ENCODE results near the gene L2HGDH. TPM values are rescaled to one million over a fixed set of nuclear protein-coding genes. Genes with fewer than 3 reads are reported as not detected.

The L2HGDH gene
- polyA plus RNA-seq, 3 donors = 0.11 to 0.86 (median 0.48) TPM

- intact Hi-C loops (cut with micrococcal nuclease) = loop anchor here in 1 of 2 donors (10.0 kb wide), 2 partner anchors 83 to 303 kb away; partner anchors contain the start of genes DMAC2L, L2HGDH and MAP4K5
- Histone ChIP-seq H3K36me3 (replicated peaks in 1 of 2; ENCODE audit: control insufficient read depth in 1 of 2, insufficient read depth in 2 of 2, low read length in 2 of 2) (no peaks in the 10 kb centered on the region), H2AFZ (ENCODE audit: insufficient read depth, low read depth, low read length, poor library complexity, severe bottlenecking) (peak overlapping the region; percentile 98), H3K4me2 (replicated peaks; ENCODE audit: extremely low read depth, low read length, poor library complexity, severe bottlenecking) (peak overlapping the region; percentile 91), H3K27ac (ENCODE audit: low read depth in 1 of 2, low read length in 2 of 2) (peak overlapping the region; percentile 92 to 99), H3K27me3 (ENCODE audit: control insufficient read depth in 2 of 2, insufficient read depth in 2 of 2, low read length in 2 of 2) (no peaks in the 10 kb centered on the region), H3K4me3 (replicated peaks in 1 of 3; ENCODE audit: low read depth in 2 of 3, low read length in 3 of 3) (peak overlapping the region; percentile 76 to 99 (median 88)), H3K4me1 (ENCODE audit: control insufficient read depth in 1 of 2, insufficient read depth in 2 of 2, low read length in 2 of 2) (peaks cover 23 to 37% of the 10 kb centered on the region in 2 donors), H3K9me3 (replicated peaks in 1 of 2; ENCODE audit: control insufficient read depth in 1 of 2, insufficient read depth in 1 of 2, low read length in 2 of 2) (peaks cover 6% of the 10 kb centered on the region in 2 donors), H3K79me2 (ENCODE audit: insufficient read depth, low read length) (peaks cover 38% of the 10 kb centered on the region), H3K9ac (ENCODE audit: insufficient read depth, low read length, poor library complexity, severe bottlenecking) (peak overlapping the region; percentile 93), H4K20me1 (ENCODE audit: insufficient read depth, low read length) (peaks cover 32% of the 10 kb centered on the region)
- DNase-seq = peak in 1 of 3 donors; percentile 9
- Mint-ChIP-seq H3K4me3 (peak overlapping the region; percentile 86 to 91), H3K36me3 (peaks cover 3 to 6% of the 10 kb centered on the region in 2 donors), H3K27ac (peak overlapping the region; percentile 79 to 92 (median 91)), H3K27me3 (ENCODE audit: low read depth in 3 of 3) (peaks cover 0 to 2% (median 0%) of the 10 kb centered on the region in 3 donors), H3K9me3 (peaks cover 0 to 9% (median 5%) of the 10 kb centered on the region in 7 donors), H3K4me1 (peaks cover 38% of the 10 kb centered on the region)
- 58% methylated on average over 8 of the region's 13 CpGs for WGBS (ENCODE audit: insufficient coverage)
- TF ChIP-seq CTCF (IDR thresholded peaks at IDR 0.05) = no peak
These were observed 79.8 kb downstream of the L2HGDH start for GRCh38 chr14:50232276-50232642.

- H2AFZ ChIP-seq (ENCODE audit: insufficient read depth, low read depth, low read length, poor library complexity, severe bottlenecking) = peak within 1 kb of the TSS; percentile 98
- DNase-seq = peak; percentile 68 to 69 (median 69)
- H3K27me3 Mint-ChIP-seq (ENCODE audit: low read depth in 3 of 3) = peaks cover 0 to 2% (median 0%) of the 10 kb centered on the region in 3 donors
- whole genome bisulfite sequencing (ENCODE audit: insufficient coverage) = under 1% methylated on average over 83 of the region's 90 CpGs
- H3K9me3 ChIP-seq (replicated peaks in 1 of 2; ENCODE audit: control insufficient read depth in 1 of 2, insufficient read depth in 1 of 2, low read length in 2 of 2) = peaks cover 6% of the 10 kb centered on the region in 2 donors
- intact Hi-C loops (cut with micrococcal nuclease) = loop anchor here in 1 of 2 donors (10.0 kb wide), 2 partner anchors 83 to 303 kb away; partner anchors contain the start of genes DMAC2L, L2HGDH and MAP4K5
- H3K79me2 ChIP-seq (ENCODE audit: insufficient read depth, low read length) = peaks cover 44% of the 10 kb centered on the region
- H3K27ac ChIP-seq (ENCODE audit: low read depth in 1 of 2, low read length in 2 of 2) = peak within 1 kb of the TSS; percentile 92 to 99
- peak within 1 kb of the TSS; percentile 76 to 99 (median 88) for H3K4me3 ChIP-seq (replicated peaks in 1 of 3; ENCODE audit: low read depth in 2 of 3, low read length in 3 of 3)
- H3K27ac Mint-ChIP-seq = peak within 1 kb of the TSS; percentile 90 to 97 (median 96)
- no peaks in the 10 kb centered on the region for H3K36me3 ChIP-seq (replicated peaks in 1 of 2; ENCODE audit: control insufficient read depth in 1 of 2, insufficient read depth in 2 of 2, low read length in 2 of 2)
- H3K4me2 ChIP-seq (replicated peaks; ENCODE audit: extremely low read depth, low read length, poor library complexity, severe bottlenecking) = peak within 1 kb of the TSS; percentile 91
- peaks cover 18 to 31% of the 10 kb centered on the region in 2 donors for H3K4me1 ChIP-seq (ENCODE audit: control insufficient read depth in 1 of 2, insufficient read depth in 2 of 2, low read length in 2 of 2)
- H3K9ac ChIP-seq (ENCODE audit: insufficient read depth, low read length, poor library complexity, severe bottlenecking) = peak within 1 kb of the TSS; percentile 93
- H3K9me3 Mint-ChIP-seq = peaks cover 0 to 9% (median 5%) of the 10 kb centered on the region in 7 donors
- H3K4me1 Mint-ChIP-seq = peaks cover 40% of the 10 kb centered on the region
- H3K36me3 Mint-ChIP-seq = peaks cover 3 to 6% of the 10 kb centered on the region in 2 donors
- H3K4me3 Mint-ChIP-seq = peak within 1 kb of the TSS; percentile 86 to 97
- peaks cover 38% of the 10 kb centered on the region for H4K20me1 ChIP-seq (ENCODE audit: insufficient read depth, low read length)
- TF ChIP-seq CTCF (IDR thresholded peaks at IDR 0.05) = no peak
- no peaks in the 10 kb centered on the region for H3K27me3 ChIP-seq (ENCODE audit: control insufficient read depth in 2 of 2, insufficient read depth in 2 of 2, low read length in 2 of 2)
These were observed 80.4 kb downstream of the L2HGDH start, which contains the start of gene SOS2 for GRCh38 chr14:50231475-50232275. SOS2 (minus strand) TSS chr14:50231578; CDS start chr14:50231283, 295 bp downstream.
